ENCODE data around the gene ARHGEF12.
"Not testable (repeated sequence)": the region's sequence is repeated elsewhere in the genome, so short reads cannot be mapped to it uniquely, and the experiment has no call there.

The ARHGEF12 gene

DNA sequence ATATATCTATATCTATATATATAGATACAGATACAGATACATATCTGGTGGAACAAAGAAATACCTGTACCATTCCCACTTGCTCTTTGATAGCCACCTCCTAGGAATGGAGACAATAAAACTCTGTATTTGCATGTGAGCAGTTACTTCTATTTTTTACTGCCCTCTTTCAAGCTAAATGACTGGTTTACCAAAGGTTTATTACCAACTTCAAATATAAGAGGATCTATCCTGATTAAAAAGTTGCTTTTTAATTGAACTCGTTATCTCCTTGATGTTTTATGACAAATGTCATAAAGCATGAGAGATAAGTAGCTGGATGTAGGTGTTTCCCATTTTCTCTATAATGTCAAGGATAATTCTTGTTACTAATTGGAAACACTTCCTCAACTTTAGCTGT, 153.6 kb downstream of the ARHGEF12 start:
- H3K36me3 ChIP-seq (ENCODE audit: insufficient read depth, low read length), result peaks cover 7% of the 10 kb centered on the region; the same call in 1 of the 2 replicates
- H3K9ac ChIP-seq (ENCODE audit: insufficient read length), result no peak overlapping the region
- H3K27ac ChIP-seq, result no peak overlapping the region
- H3K9me3 ChIP-seq (ENCODE audit: low read depth, low read length), result no peaks in the 10 kb centered on the region
- TF ChIP-seq FOXP2 (optimal IDR thresholded peaks at IDR 0.05; ENCODE audit: control extremely low read depth, extremely low read length, insufficient read depth) (no peak), POLR2AphosphoS5 (IDR thresholded peaks at IDR 0.05; ENCODE audit: borderline replicate concordance, low read depth, low read length) (no peak), EZH2 (IDR thresholded peaks at IDR 0.05) (no peak)
- no peak overlapping the region for H3K4me3 ChIP-seq
- no peak for DNase-seq (ENCODE audit: low read depth, low spot score)

DNA sequence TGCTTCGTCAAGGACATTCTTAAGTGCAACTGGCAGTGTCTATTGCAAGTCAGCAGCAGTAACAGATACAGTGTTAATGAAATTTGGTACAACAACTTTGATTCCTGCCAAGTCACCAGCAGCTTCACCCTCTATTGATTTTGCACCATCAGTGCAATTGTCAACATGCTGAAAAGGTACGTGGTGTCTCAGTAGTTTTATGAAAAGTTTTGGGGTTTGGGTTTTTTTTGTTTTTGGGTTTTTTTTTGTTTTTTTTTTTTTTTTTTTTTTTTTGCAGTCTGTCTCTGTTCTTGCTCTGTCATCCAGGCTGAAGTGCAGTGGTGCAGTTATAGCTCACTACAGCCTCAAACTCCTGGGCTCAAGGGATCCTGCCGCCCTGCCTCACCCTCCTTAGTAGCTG, 156.3 kb downstream of the ARHGEF12 start:
- no peaks in the 10 kb centered on the region for H3K9me3 ChIP-seq (ENCODE audit: low read depth, low read length)
- no peak overlapping the region for H3K9ac ChIP-seq (ENCODE audit: insufficient read length)
- no peak for DNase-seq (ENCODE audit: low read depth, low spot score)
- TF ChIP-seq FOXP2 (optimal IDR thresholded peaks at IDR 0.05; ENCODE audit: control extremely low read depth, extremely low read length, insufficient read depth), result no peak
- no peak for TF ChIP-seq EZH2 (IDR thresholded peaks at IDR 0.05)
- no peak for TF ChIP-seq POLR2AphosphoS5 (IDR thresholded peaks at IDR 0.05; ENCODE audit: borderline replicate concordance, low read depth, low read length)
- no peak overlapping the region for H3K4me3 ChIP-seq
- H3K27ac ChIP-seq, result no peak overlapping the region
- no peaks in the 10 kb centered on the region for H3K36me3 ChIP-seq (ENCODE audit: insufficient read depth, low read length)

DNA sequence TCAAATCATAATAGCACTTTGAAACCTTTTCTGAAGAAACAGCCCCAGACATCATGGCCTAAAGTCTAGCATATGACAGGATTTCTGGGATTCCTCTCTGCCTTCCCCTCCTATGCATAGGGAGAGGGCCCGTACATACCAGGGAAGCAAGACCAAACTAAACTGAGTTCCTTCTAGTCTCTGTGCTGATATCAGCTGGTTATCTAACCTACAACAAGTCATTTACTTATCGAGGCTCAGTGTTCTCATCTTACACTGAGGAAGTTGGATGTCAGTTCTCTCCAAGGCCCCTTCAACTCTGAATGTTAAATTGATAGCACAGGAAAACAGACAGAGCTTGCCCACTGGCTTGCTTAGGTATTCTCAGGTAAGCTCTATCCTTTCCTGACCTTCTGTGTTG, 158.4 kb downstream of the ARHGEF12 start:
- no peak overlapping the region for H3K9ac ChIP-seq (ENCODE audit: insufficient read length)
- H3K4me3 ChIP-seq, result no peak overlapping the region
- H3K9me3 ChIP-seq (ENCODE audit: low read depth, low read length), result no peaks in the 10 kb centered on the region
- H3K36me3 ChIP-seq (ENCODE audit: insufficient read depth, low read length), result no peaks in the 10 kb centered on the region
- DNase-seq (ENCODE audit: low read depth, low spot score), result no peak
- no peak overlapping the region for H3K27ac ChIP-seq
- TF ChIP-seq POLR2AphosphoS5 (IDR thresholded peaks at IDR 0.05; ENCODE audit: borderline replicate concordance, low read depth, low read length) (no peak), FOXP2 (optimal IDR thresholded peaks at IDR 0.05; ENCODE audit: control extremely low read depth, extremely low read length, insufficient read depth) (no peak), EZH2 (IDR thresholded peaks at IDR 0.05) (no peak)

DNA sequence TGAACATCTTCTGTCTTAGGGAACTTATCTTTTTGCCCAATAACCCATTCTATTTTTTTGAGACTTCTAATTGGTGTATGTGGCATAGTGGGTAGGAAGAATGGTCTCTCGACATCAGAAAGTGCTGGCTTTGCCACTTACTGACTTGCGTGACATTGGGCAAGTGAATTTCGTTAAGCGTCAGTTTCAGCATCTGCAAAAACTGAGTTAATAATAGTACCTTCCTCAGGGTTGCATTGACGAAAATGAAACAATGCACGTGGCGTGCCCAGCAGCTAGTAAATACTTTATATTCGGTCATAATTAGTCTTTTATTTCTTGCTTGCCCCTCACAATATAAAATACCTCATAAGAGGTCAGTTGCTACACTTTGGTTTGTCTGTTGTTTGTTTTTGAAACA, 162.9 kb downstream of the ARHGEF12 start:
- Histone ChIP-seq H3K4me3 (no peak overlapping the region), H3K36me3 (ENCODE audit: insufficient read depth, low read length) (no peaks in the 10 kb centered on the region), H3K9me3 (ENCODE audit: low read depth, low read length) (no peaks in the 10 kb centered on the region), H3K9ac (ENCODE audit: insufficient read length) (no peak overlapping the region), H3K27ac (no peak overlapping the region)
- TF ChIP-seq EZH2 (IDR thresholded peaks at IDR 0.05), result no peak
- TF ChIP-seq POLR2AphosphoS5 (IDR thresholded peaks at IDR 0.05; ENCODE audit: borderline replicate concordance, low read depth, low read length), result no peak
- no peak for TF ChIP-seq FOXP2 (optimal IDR thresholded peaks at IDR 0.05; ENCODE audit: control extremely low read depth, extremely low read length, insufficient read depth)
- DNase-seq (ENCODE audit: low read depth, low spot score), result no peak

DNA sequence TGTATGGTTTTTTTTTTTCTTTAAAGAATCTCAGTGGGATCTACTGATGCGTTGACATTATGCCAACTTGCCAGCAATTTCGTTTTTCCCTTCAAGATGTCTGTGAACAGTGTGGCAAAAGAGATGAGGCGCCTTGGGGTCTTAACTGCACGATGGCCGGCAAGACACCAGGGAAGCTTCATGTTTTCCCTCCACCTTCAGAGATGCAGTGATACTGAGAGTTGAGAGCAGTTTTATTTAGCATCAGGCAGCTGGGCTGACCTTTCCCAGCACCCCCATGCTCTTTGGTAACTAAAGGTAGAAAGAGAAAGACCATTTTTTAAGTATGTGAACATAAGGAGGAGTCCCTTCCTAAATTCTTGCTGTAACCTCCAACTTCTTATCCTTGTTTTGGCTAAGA, 163.6 kb downstream of the ARHGEF12 start:
- no peak overlapping the region for H3K27ac ChIP-seq
- DNase-seq (ENCODE audit: low read depth, low spot score), result no peak
- no peak for TF ChIP-seq EZH2 (IDR thresholded peaks at IDR 0.05)
- no peak for TF ChIP-seq FOXP2 (optimal IDR thresholded peaks at IDR 0.05; ENCODE audit: control extremely low read depth, extremely low read length, insufficient read depth)
- TF ChIP-seq POLR2AphosphoS5 (IDR thresholded peaks at IDR 0.05; ENCODE audit: borderline replicate concordance, low read depth, low read length), result no peak
- H3K9ac ChIP-seq (ENCODE audit: insufficient read length), result no peak overlapping the region
- H3K36me3 ChIP-seq (ENCODE audit: insufficient read depth, low read length), result no peaks in the 10 kb centered on the region
- no peak overlapping the region for H3K4me3 ChIP-seq
- H3K9me3 ChIP-seq (ENCODE audit: low read depth, low read length), result no peaks in the 10 kb centered on the region

DNA sequence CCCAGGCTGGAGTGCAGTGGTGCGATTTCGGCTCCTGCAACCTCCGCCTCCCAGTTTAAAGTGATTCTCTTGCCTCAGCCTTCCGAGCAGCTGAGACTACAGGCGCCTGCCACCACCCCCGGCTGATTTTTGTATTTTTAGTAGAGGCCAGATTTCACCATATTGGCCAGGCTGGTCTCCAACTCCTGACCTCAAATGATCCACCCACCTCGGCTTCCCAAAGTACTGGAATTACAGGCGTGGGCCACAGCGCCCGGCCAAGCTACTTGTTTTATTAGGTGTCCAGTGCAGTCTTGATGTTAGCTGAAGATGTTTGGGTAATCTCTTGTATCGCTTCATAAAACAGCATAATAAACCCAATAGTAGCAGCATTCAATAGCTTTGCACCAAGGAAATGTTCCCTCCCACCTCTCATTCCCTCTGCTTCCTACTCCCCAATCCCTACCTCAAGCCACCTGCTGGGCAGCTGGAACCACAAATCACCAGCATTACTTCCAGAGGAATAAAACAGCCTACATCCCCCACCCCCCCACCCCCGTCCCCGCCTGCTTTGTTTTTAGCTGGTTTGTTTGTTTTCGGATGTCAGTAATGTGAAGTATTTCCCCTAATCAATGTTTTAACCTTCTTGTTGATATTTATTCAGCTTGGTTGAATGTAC, 164.3 kb downstream of the ARHGEF12 start:
- Histone ChIP-seq H3K36me3 (ENCODE audit: insufficient read depth, low read length) (no peaks in the 10 kb centered on the region), H3K4me3 (no peak overlapping the region), H3K9ac (ENCODE audit: insufficient read length) (no peak overlapping the region), H3K9me3 (ENCODE audit: low read depth, low read length) (no peaks in the 10 kb centered on the region), H3K27ac (no peak overlapping the region)
- TF ChIP-seq EZH2 (IDR thresholded peaks at IDR 0.05) (no peak), FOXP2 (optimal IDR thresholded peaks at IDR 0.05; ENCODE audit: control extremely low read depth, extremely low read length, insufficient read depth) (no peak), POLR2AphosphoS5 (IDR thresholded peaks at IDR 0.05; ENCODE audit: borderline replicate concordance, low read depth, low read length) (no peak)
- no peak for DNase-seq (ENCODE audit: low read depth, low spot score)

DNA sequence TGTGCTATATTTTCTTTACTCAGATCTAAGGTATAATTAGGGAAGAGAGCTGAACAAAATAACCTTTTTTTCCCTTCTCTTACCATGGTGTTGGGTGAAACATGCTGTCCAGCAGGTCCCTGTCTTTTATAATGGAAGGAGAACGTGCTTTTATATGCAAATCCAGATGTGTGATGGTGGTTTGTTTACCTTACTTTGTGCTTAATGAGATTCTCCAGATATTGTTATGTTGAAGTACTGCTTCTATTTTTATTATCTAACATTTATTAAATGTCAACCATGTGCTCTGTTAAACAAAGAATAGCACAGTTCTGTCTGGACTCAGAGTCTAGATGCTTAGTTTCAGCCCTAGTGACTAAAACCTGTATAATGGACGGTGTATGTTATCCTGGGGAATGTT, 165.2 kb downstream of the ARHGEF12 start:
- no peak for TF ChIP-seq FOXP2 (optimal IDR thresholded peaks at IDR 0.05; ENCODE audit: control extremely low read depth, extremely low read length, insufficient read depth)
- H3K4me3 ChIP-seq, result no peak overlapping the region
- H3K27ac ChIP-seq, result no peak overlapping the region
- no peak overlapping the region for H3K9ac ChIP-seq (ENCODE audit: insufficient read length)
- H3K9me3 ChIP-seq (ENCODE audit: low read depth, low read length), result no peaks in the 10 kb centered on the region
- H3K36me3 ChIP-seq (ENCODE audit: insufficient read depth, low read length), result no peaks in the 10 kb centered on the region
- DNase-seq (ENCODE audit: low read depth, low spot score), result no peak

DNA sequence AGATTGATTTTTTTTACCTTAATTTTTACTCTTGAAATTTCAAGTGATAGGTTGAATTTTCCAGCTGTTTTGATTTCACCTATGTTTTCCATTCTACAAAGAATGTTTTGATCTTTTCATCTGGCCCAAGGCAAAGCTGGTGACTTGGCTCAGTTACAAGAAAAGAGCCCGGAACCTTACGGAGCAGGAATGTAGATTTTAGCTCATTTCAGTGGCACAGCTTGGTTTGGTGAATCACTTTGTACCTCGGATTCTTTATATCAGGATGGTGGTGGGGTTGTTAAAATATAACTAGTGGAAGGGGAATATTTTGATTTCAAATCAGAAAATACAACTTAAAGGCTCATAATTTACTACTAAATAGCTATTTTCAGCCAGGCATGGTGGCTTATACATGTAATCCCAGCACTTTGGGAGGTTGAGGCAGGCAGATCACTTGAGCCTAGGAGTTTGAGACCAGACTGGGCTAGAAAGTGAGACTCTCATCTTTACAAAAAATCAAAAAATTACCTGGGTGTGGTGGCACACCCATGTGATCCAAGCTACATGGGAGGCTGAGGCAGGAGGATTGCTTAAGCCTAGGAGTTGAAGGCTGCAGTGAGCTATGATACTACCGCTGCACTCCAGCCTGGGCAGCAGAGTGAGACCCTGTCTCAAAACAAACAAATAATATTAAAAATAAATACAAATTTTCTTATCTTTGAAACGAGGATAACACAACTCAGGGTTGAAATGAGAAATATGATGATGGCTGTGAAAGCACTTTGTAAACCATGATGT, 166.0 kb downstream of the ARHGEF12 start:
- Histone ChIP-seq H3K27ac (no peak overlapping the region), H3K9me3 (ENCODE audit: low read depth, low read length) (no peaks in the 10 kb centered on the region), H3K9ac (ENCODE audit: insufficient read length) (no peak overlapping the region), H3K36me3 (ENCODE audit: insufficient read depth, low read length) (no peaks in the 10 kb centered on the region), H3K4me3 (no peak overlapping the region)
- TF ChIP-seq POLR2AphosphoS5 (IDR thresholded peaks at IDR 0.05; ENCODE audit: borderline replicate concordance, low read depth, low read length) (no peak), FOXP2 (optimal IDR thresholded peaks at IDR 0.05; ENCODE audit: control extremely low read depth, extremely low read length, insufficient read depth) (no peak), EZH2 (IDR thresholded peaks at IDR 0.05) (no peak)
- no peak for DNase-seq (ENCODE audit: low read depth, low spot score)

DNA sequence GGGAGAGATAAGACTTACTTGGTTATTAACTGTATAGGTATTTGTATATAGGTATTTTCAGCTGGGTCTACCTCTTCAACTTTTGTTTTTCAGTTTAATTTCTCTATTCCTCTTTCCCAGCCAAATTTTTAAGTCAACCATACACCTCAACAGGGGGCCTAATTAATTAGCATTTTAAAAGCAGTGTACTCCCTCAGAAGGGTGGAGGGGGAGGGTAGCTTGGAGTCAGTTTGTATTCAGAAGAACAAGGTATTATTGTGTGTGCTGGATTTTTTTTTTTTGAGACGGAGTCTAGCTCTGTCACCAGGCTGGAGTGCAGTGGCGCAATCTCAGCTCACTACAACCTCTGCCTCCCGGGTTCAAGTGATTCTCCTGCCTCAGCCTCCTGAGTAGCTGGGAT, 167.3 kb downstream of the ARHGEF12 start:
- not testable (repeated sequence) for H3K9ac ChIP-seq (ENCODE audit: insufficient read length); H3K36me3 ChIP-seq (ENCODE audit: insufficient read depth, low read length); H3K27ac ChIP-seq; H3K4me3 ChIP-seq; DNase-seq (ENCODE audit: low read depth, low spot score); H3K9me3 ChIP-seq (ENCODE audit: low read depth, low read length)

Measured in SK-N-MC (cell line).